Caki2 (cell line): ENCODE data around the gene XIST. TPM values are rescaled to one million over a fixed set of nuclear protein-coding genes. Genes with fewer than 3 reads are reported as not detected.
"Not testable (repeated sequence)": the region's sequence is repeated elsewhere in the genome, so short reads cannot be mapped to it uniquely, and the experiment has no call there.

Source experiments
- DNase-seq: peaks from one replicate; pipeline ENCODE4 v3.0.0-alpha.2; 2015; ENCODE audit warnings: low read depth
- in situ Hi-C: cut with HindIII; loops from 2 replicates; pipeline ENCODE4 v1.10.0; 2016; ENCODE audit warnings: low sequenced_read_pairs, low pct_unique_long_range_greater_than_20kb, mixed read lengths
- total RNA-seq: library from RNA; depleted of rRNA; stranded (reverse); fragments of >200 nt; shearing (Covaris generic); gene quantifications from 2 replicates; pipeline ENCODE4 v1.2.3, GENCODE V29; 2014; ENCODE audit warnings: low replicate concordance; rRNA removed

XIST gene
- total RNA-seq: not detected in 2 replicates

- in situ Hi-C loops: no loop called here
- no peak for DNase-seq
Measured at GRCh38 chrX:73852467-73852866, at the start of gene XIST. Gene XIST, minus strand, starts transcription at chrX:73852714.

GRCh38 chrX:73898315-73898714 is 45.8 kb upstream of the XIST start:
- DNase-seq, in situ Hi-C loops: not testable (repeated sequence)

GRCh38 chrX:73892515-73893090 is 40.1 kb upstream of the XIST start:
- in situ Hi-C loops: not testable (repeated sequence)

GRCh38 chrX:73882260-73882659 is 29.7 kb upstream of the XIST start:
- in situ Hi-C loops, DNase-seq: not testable (repeated sequence)

More at GRCh38 chrX:73892515-73893090, 40.1 kb upstream of the XIST start:
- not testable (repeated sequence) for DNase-seq

GRCh38 chrX:73877687-73878086 is 25.2 kb upstream of the XIST start:
- DNase-seq: no peak
- in situ Hi-C loops: no loop called here

- in situ Hi-C loops: no loop called here
- DNase-seq: no peak
Measured at GRCh38 chrX:73876911-73877310, 24.4 kb upstream of the XIST start.

- in situ Hi-C loops: no loop called here
Measured at GRCh38 chrX:73868916-73869315, 16.4 kb upstream of the XIST start.

GRCh38 chrX:73867144-73867543 is 14.6 kb upstream of the XIST start:
- in situ Hi-C loops: no loop called here
- no peak for DNase-seq

More at GRCh38 chrX:73868916-73869315, 16.4 kb upstream of the XIST start:
- DNase-seq: no peak

- in situ Hi-C loops: no loop called here
- DNase-seq: no peak
Measured at GRCh38 chrX:73863852-73864251, 11.3 kb upstream of the XIST start.

GRCh38 chrX:73863268-73863667 is 10.8 kb upstream of the XIST start:
- no peak for DNase-seq
- in situ Hi-C loops: no loop called here

- in situ Hi-C loops: no loop called here
- DNase-seq: no peak
Measured at GRCh38 chrX:73859622-73860021, 7.1 kb upstream of the XIST start.

- in situ Hi-C loops: no loop called here
- peak; percentile 54 for DNase-seq
Measured at GRCh38 chrX:73855546-73855945, 3.0 kb upstream of the XIST start.

GRCh38 chrX:73852022-73852421 is 492 bp downstream of the XIST start:
- no peak for DNase-seq
- in situ Hi-C loops: no loop called here

- no peak for DNase-seq
- in situ Hi-C loops: no loop called here
Measured at GRCh38 chrX:73851014-73852009, 1.2 kb downstream of the XIST start.

- DNase-seq: peak; percentile 3
Measured at GRCh38 chrX:73850124-73851013, 2.1 kb downstream of the XIST start.

GRCh38 chrX:73849073-73849472 is 3.4 kb downstream of the XIST start:
- in situ Hi-C loops: no loop called here
- no peak for DNase-seq

More at GRCh38 chrX:73850124-73851013, 2.1 kb downstream of the XIST start:
- in situ Hi-C loops: no loop called here

GRCh38 chrX:73847991-73848390 is 4.5 kb downstream of the XIST start:
- in situ Hi-C loops: no loop called here
- DNase-seq: no peak

GRCh38 chrX:73847100-73847499 is 5.4 kb downstream of the XIST start:
- no peak for DNase-seq
- in situ Hi-C loops: no loop called here
